GM21528 (cell line): ENCODE measurements around the gene MINDY3.
"Not testable (repeated sequence)": the region's sequence is repeated elsewhere in the genome, so short reads cannot be mapped to it uniquely, and the experiment has no call there.

Experiments
- ATAC-seq: cut with Tn5 transposase; IDR thresholded peaks from one replicate; pipeline ENCODE4 v1.9.1; 2021; ENCODE audit warnings: mild to moderate bottlenecking, moderate library complexity; ENCODE audit not compliant: unreplicated experiment, low FRiP score

The MINDY3 gene

GRCh38 chr10:15781381-15781960 lies 78.8 kb downstream of the MINDY3 start:
- ATAC-seq: no peak

GRCh38 chr10:15780353-15781135 lies 79.8 kb downstream of the MINDY3 start:
- ATAC-seq: no peak

GRCh38 chr10:15775513-15775912 lies 84.8 kb downstream of the MINDY3 start:
- no peak for ATAC-seq

GRCh38 chr10:15774534-15774933 lies 85.8 kb downstream of the MINDY3 start:
- not testable (repeated sequence) for ATAC-seq

- ATAC-seq: no peak
Observed at GRCh38 chr10:15764892-15765454, 95.3 kb downstream of the MINDY3 start.

GRCh38 chr10:15763006-15763405 lies 97.3 kb downstream of the MINDY3 start:
- ATAC-seq: no peak

- ATAC-seq: not testable (repeated sequence)
Observed at GRCh38 chr10:15762239-15762638, 98.1 kb downstream of the MINDY3 start.

GRCh38 chr10:15761224-15761623 lies 99.1 kb downstream of the MINDY3 start:
- ATAC-seq: not testable (repeated sequence)

- no peak for ATAC-seq
Observed at GRCh38 chr10:15760681-15761080, 99.6 kb downstream of the MINDY3 start.

GRCh38 chr10:15759265-15759664 lies 101.0 kb downstream of the MINDY3 start:
- no peak for ATAC-seq

GRCh38 chr10:15758618-15759017 lies 101.7 kb downstream of the MINDY3 start:
- ATAC-seq: no peak

GRCh38 chr10:15754937-15755336 lies 105.4 kb downstream of the MINDY3 start:
- ATAC-seq: no peak

GRCh38 chr10:15751046-15751445 lies 109.3 kb downstream of the MINDY3 start:
- ATAC-seq: no peak

GRCh38 chr10:15748126-15748525 lies 112.2 kb downstream of the MINDY3 start:
- no peak for ATAC-seq

GRCh38 chr10:15747632-15748031 lies 112.7 kb downstream of the MINDY3 start:
- ATAC-seq: no peak

- ATAC-seq: no peak
Observed at GRCh38 chr10:15745751-15746150, 114.6 kb downstream of the MINDY3 start.

- no peak for ATAC-seq
Observed at GRCh38 chr10:15744217-15744865, 116.0 kb downstream of the MINDY3 start.

GRCh38 chr10:15743443-15743842 lies 116.9 kb downstream of the MINDY3 start:
- ATAC-seq: no peak

GRCh38 chr10:15742836-15743235 lies 117.5 kb downstream of the MINDY3 start:
- no peak for ATAC-seq

- ATAC-seq: no peak
Observed at GRCh38 chr10:15742102-15742501, 118.2 kb downstream of the MINDY3 start.

GRCh38 chr10:15741581-15741980 lies 118.7 kb downstream of the MINDY3 start:
- ATAC-seq: no peak
